ENCODE measurements around the gene DDB1. TPM values are rescaled to one million over a fixed set of nuclear protein-coding genes. Genes with fewer than 3 reads are reported as not detected.

The DDB1 gene
- total and polyA plus RNA-seq, 2 of the 13 experiments (the other 11 are each of a cell fraction or from before 2014, with no cell fraction given), result 217 to 266 TPM

GRCh38 chr11:61361741-61362541 is 29.0 kb upstream of the DDB1 start, which contains the start of the genes CYB561A3 and TMEM138 (continued):
- no peak for TF ChIP-seq KLF13 (CRISPR knock-in tag; IDR thresholded peaks at IDR 0.05)
- TF ChIP-seq ZNF7 (CRISPR knock-in tag; IDR thresholded peaks at IDR 0.05), result no peak
- TF ChIP-seq HNF4G (IDR thresholded peaks at IDR 0.05; ENCODE audit: borderline replicate concordance, low read depth, low read length), result no peak
- TF ChIP-seq HNF4G (CRISPR knock-in tag; IDR thresholded peaks at IDR 0.05; ENCODE audit: borderline replicate concordance, low read depth), result no peak; the same call in 1 of the 2 replicates
- TF ChIP-seq ZFP1 (CRISPR knock-in tag; IDR thresholded peaks at IDR 0.05), result peak; percentile 77
- no peak for TF ChIP-seq ZFP36L2 (CRISPR knock-in tag; IDR thresholded peaks at IDR 0.05)
- peak; percentile 79 for TF ChIP-seq SP4 (CRISPR knock-in tag; IDR thresholded peaks at IDR 0.05)
- TF ChIP-seq TSC22D2 (CRISPR knock-in tag; IDR thresholded peaks at IDR 0.05; ENCODE audit: borderline replicate concordance), result peak; percentile 61; the same call in 1 of the 2 replicates
- TF ChIP-seq, protein P1, sequence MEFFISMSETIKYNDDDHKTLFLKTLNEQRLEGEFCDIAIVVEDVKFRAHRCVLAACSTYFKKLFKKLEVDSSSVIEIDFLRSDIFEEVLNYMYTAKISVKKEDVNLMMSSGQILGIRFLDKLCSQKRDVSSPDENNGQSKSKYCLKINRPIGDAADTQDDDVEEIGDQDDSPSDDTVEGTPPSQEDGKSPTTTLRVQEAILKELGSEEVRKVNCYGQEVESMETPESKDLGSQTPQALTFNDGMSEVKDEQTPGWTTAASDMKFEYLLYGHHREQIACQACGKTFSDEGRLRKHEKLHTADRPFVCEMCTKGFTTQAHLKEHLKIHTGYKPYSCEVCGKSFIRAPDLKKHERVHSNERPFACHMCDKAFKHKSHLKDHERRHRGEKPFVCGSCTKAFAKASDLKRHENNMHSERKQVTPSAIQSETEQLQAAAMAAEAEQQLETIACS (CRISPR knock-in tag; IDR thresholded peaks at IDR 0.05), result no peak
- TF ChIP-seq GMEB1 (CRISPR knock-in tag; IDR thresholded peaks at IDR 0.05; ENCODE audit: borderline replicate concordance), result peak; percentile 86
- no peak for TF ChIP-seq MLXIP (CRISPR knock-in tag; IDR thresholded peaks at IDR 0.05; ENCODE audit: borderline replicate concordance)
- TF ChIP-seq ZNF33A (CRISPR knock-in tag; IDR thresholded peaks at IDR 0.05; ENCODE audit: borderline replicate concordance), result peak; percentile 80; the same call in 1 of the 2 replicates
- no peak for TF ChIP-seq ZFP62 (CRISPR knock-in tag; IDR thresholded peaks at IDR 0.05)
- TF ChIP-seq, protein P2, sequence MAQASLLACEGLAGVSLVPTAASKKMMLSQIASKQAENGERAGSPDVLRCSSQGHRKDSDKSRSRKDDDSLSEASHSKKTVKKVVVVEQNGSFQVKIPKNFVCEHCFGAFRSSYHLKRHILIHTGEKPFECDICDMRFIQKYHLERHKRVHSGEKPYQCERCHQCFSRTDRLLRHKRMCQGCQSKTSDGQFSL (CRISPR knock-in tag; IDR thresholded peaks at IDR 0.05), result no peak
- TF ChIP-seq NCOR1 (IDR thresholded peaks at IDR 0.05; ENCODE audit: borderline replicate concordance, low read length), result peak; percentile 19; the same call in 1 of the 2 replicates
- no peak for TF ChIP-seq ZNF329 (CRISPR knock-in tag; IDR thresholded peaks at IDR 0.05; ENCODE audit: low read depth)
- TF ChIP-seq ZNF570 (CRISPR knock-in tag; IDR thresholded peaks at IDR 0.05; ENCODE audit: borderline replicate concordance), result no peak
- no peak for TF ChIP-seq ZNF567 (CRISPR knock-in tag; IDR thresholded peaks at IDR 0.05; ENCODE audit: borderline replicate concordance)
- TF ChIP-seq ZFP36L1 (CRISPR knock-in tag; IDR thresholded peaks at IDR 0.05), result peak; percentile 82; the same call in 1 of the 2 replicates
- TF ChIP-seq ZNF430 (CRISPR knock-in tag; IDR thresholded peaks at IDR 0.05), result peak; percentile 71; the same call in 1 of the 2 replicates
- no peak; the same call in 1 of the 2 replicates for TF ChIP-seq ZNF703 (CRISPR knock-in tag; IDR thresholded peaks at IDR 0.05; ENCODE audit: borderline replicate concordance)
